Activated T-cell treated with anti-CD3 and anti-CD28 coated beads, Interleukin-2, amount 50 U/mL, for 72 hours (primary cell): Measurements from ENCODE around the gene PRKAB2. TPM values are rescaled to one million over a fixed set of nuclear protein-coding genes. Genes with fewer than 3 reads are reported as not detected.
A peak's percentile ranks its signal among the peaks of the same experiment; 100 is the strongest.
"Not testable (repeated sequence)": the region's sequence is repeated elsewhere in the genome, so short reads cannot be mapped to it uniquely, and the experiment has no call there.

ENCODE experiments used
- ATAC-seq, 2 donors: fragments of 150-1000 bp; cut with Tn5 transposase; replicated peaks in 1 of 2; 2 replicates each; pipeline ENCODE4 v1.10.0; 2021; ENCODE audit warnings: moderate library complexity in 2 of 2, mild to moderate bottlenecking in 1 of 2
- DNase-seq, 2 donors: peaks; one replicate each; pipeline ENCODE4 v3.0.0; 2021 to 2022; ENCODE audit warnings: mixed read lengths in 1 of 2
- H3K27ac Mint-ChIP-seq: one replicate; pipeline ENCODE4 v1.8.0; 2022; ENCODE audit warnings: mild to moderate bottlenecking, moderate library complexity, mixed read lengths
- H3K27me3 Mint-ChIP-seq: one replicate; pipeline ENCODE4 v1.8.0; 2022; ENCODE audit warnings: low read depth, mixed read lengths
- H3K36me3 Mint-ChIP-seq, 2 donors: one replicate each; pipeline ENCODE4 v1.8.0; 2022; ENCODE audit warnings: mixed read lengths in 2 of 2, mild to moderate bottlenecking in 1 of 2; ENCODE audit not compliant: insufficient read depth in 2 of 2
- H3K4me1 Mint-ChIP-seq: one replicate; pipeline ENCODE4 v1.8.0; 2022; ENCODE audit warnings: low read depth, mixed read lengths
- H3K4me3 Mint-ChIP-seq, 2 donors: one replicate each; pipeline ENCODE4 v1.8.0; 2022; ENCODE audit warnings: mild to moderate bottlenecking in 2 of 2, mixed read lengths in 2 of 2, moderate library complexity in 2 of 2
- H3K9me3 Mint-ChIP-seq, 2 donors: one replicate each; pipeline ENCODE4 v1.8.0; 2022; ENCODE audit warnings: mixed read lengths in 2 of 2
- total RNA-seq, 2 donors: library from RNA; stranded (reverse); gene quantifications; one replicate each; pipeline ENCODE4 v1.2.3, GENCODE V29; 2022

Gene PRKAB2
- total RNA-seq, 2 donors from 2014 or later, result 10.8 to 11.3 TPM

DNA sequence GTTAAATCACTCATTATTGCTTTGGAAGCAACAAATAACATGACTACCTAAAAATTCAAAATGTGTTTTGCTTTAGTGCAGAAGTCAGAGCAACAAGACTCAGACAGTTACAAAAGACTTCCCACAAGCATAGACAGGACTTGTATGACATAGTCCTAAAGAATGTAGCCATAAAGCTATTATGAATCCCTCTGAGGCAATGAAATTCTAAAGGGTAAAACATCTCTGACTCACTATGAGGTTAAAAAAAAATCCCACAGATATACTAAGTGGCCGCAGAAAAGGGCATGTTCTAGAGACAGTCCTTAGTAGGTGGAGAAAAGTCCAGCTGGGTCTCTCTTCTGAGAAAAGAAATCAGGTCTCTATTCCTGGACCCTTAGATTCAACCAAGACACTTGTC lies 4.9 kb downstream of the PRKAB2 start:
- ATAC-seq, result peak in 1 of 2 donors; percentile 17
- no peak for DNase-seq
- H3K27ac Mint-ChIP-seq, result peak overlapping the region; percentile 28
- no peaks in the 10 kb centered on the region for H3K9me3 Mint-ChIP-seq
- H3K27me3 Mint-ChIP-seq, result no peaks in the 10 kb centered on the region
- H3K36me3 Mint-ChIP-seq, result peaks cover 6 to 17% of the 10 kb centered on the region in 2 donors
- H3K4me3 Mint-ChIP-seq, result no peak overlapping the region
- H3K4me1 Mint-ChIP-seq, result peaks cover 30% of the 10 kb centered on the region

DNA sequence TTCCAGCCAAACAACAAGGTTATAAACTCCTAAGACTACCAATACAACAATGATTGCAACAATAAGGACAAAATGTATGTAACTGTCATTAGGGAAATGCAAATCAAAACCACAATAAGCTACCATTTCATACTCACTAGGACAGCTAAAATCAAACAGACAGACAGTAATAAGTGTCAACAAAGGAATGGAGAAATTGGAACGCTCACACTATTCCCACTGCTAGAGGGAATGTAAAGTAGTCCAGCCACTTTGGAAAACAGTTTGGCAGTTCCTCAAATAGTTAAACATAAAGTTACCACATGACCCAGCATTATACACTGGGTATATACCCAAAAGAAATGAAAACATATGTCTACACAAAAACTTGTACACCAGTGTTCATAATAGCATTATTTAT lies 9.3 kb downstream of the PRKAB2 start:
- Mint-ChIP-seq H3K27me3 (no peaks in the 10 kb centered on the region), H3K4me3 (no peak overlapping the region), H3K36me3 (peaks cover 6 to 20% of the 10 kb centered on the region in 2 donors), H3K9me3 (no peaks in the 10 kb centered on the region), H3K27ac (no peak overlapping the region), H3K4me1 (no peaks in the 10 kb centered on the region)
- DNase-seq (no peak), ATAC-seq (no peak)

DNA sequence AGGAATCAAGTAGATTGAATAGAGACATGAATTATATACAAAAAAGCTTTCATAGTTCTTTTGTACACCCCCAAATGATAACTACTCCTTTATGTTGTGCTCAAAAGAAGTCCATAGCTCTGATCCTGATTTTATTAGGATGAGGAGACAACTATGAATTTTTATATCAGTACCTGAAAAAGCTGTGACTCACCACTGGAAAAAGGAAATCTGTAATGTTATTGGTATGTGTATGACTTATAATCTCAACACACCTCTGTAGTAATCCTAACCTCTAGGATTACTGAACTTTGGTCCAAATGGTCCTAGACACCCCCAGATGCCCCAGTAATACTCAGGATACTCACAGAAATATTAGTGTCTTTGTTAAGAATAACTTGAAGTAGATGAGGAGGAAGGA lies 10.2 kb downstream of the PRKAB2 start:
- Mint-ChIP-seq H3K9me3 (no peaks in the 10 kb centered on the region), H3K4me3 (no peak overlapping the region), H3K36me3 (peaks cover 6 to 20% of the 10 kb centered on the region in 2 donors), H3K4me1 (no peaks in the 10 kb centered on the region), H3K27me3 (no peaks in the 10 kb centered on the region), H3K27ac (peak overlapping the region; percentile 9)
- DNase-seq (no peak), ATAC-seq (no peak)

DNA sequence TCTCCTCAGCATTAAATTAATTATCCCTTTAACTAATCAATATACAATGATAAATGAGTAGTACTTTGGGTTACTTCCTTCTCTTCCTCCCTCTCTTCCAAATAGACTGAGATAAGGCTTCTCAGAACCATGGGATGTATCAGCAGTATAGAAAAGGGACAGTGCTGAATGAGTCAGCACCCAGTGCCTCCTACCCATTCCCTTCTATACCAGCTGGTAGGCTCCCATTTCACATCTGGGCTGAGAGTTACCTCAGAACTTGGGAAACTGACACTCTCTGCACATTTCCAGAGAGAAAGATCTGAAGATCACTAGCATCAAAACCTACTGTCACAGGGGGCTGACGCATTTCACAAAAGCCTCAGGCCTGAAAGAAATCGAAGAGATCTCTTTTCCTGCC lies 15.2 kb downstream of the PRKAB2 start:
- H3K4me1 Mint-ChIP-seq, H3K9me3 Mint-ChIP-seq, H3K27me3 Mint-ChIP-seq, DNase-seq, H3K4me3 Mint-ChIP-seq, H3K27ac Mint-ChIP-seq, ATAC-seq: not testable (repeated sequence)
- H3K36me3 Mint-ChIP-seq, result peaks cover 5 to 11% of the 10 kb centered on the region in 2 donors

DNA sequence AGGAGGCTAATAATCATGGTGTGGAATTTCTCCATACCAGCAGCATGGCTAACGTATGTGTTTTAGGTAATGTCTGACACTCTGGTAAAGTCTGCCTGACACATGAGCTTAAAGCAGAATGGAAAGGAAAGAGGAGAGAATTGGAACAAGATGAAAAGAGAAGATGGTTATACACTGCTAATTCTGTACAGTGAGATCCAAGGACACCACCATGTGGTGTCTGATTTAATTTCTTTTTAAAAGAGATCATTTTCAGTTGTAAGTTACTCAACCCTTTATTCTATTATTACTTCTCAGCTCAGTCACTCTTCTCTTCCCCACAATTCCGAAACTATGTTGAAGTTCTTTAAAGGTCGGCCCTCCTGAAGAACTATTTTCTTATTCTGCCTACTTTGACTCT lies 15.6 kb downstream of the PRKAB2 start:
- no peak for DNase-seq
- Mint-ChIP-seq H3K4me3 (no peak overlapping the region), H3K27me3 (no peaks in the 10 kb centered on the region), H3K27ac (no peak overlapping the region), H3K4me1 (no peaks in the 10 kb centered on the region), H3K36me3 (peaks cover 5 to 11% of the 10 kb centered on the region in 2 donors), H3K9me3 (no peaks in the 10 kb centered on the region)
- no peak for ATAC-seq

DNA sequence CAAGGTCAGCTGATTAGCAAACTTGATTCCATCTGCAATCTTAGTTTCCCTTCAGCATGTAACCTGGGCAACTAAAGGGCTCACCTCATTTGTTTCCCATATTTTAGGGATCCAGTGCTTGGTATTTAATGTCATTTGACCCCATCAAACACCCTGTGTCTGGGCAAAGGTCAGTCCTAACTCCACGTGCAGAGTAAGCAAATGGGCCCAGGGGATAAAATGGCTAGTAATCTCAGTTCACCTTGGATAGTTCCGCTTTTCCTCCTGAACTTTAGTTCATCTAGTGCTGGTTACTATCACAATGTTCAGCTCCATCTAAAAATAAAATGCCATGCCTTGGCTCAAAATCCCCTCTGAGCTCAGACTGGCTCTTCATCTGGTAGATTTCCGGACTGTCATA lies 19.5 kb downstream of the PRKAB2 start:
- Mint-ChIP-seq H3K36me3 (no peaks in the 10 kb centered on the region), H3K27ac (no peak overlapping the region), H3K27me3 (no peaks in the 10 kb centered on the region), H3K4me3 (no peak overlapping the region), H3K9me3 (no peaks in the 10 kb centered on the region), H3K4me1 (no peaks in the 10 kb centered on the region)
- DNase-seq, result no peak
- ATAC-seq, result no peak

DNA sequence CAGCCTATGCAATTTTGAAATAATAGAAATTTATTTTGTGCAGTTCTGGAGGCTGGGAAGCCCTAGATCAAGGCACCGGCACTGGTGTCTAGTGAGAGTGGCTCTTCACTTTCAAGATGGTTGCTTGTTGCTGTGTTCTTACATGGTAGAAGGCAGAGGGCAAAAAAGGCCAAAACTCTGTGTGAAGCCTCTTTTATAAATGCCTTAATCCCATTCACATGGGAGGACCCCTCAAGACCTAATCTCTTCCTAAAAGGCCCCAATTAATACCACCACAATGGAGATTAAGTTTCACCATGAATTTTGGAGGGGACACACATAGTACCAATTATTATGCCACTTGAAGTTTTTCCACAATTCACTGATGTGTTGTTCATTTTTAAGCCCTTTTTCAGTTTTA lies 21.0 kb downstream of the PRKAB2 start:
- DNase-seq (no peak), ATAC-seq (no peak)
- no peaks in the 10 kb centered on the region for H3K36me3 Mint-ChIP-seq
- no peak overlapping the region for H3K4me3 Mint-ChIP-seq
- H3K27me3 Mint-ChIP-seq, result no peaks in the 10 kb centered on the region
- H3K4me1 Mint-ChIP-seq, result no peaks in the 10 kb centered on the region
- H3K9me3 Mint-ChIP-seq, result no peaks in the 10 kb centered on the region
- H3K27ac Mint-ChIP-seq, result no peak overlapping the region

DNA sequence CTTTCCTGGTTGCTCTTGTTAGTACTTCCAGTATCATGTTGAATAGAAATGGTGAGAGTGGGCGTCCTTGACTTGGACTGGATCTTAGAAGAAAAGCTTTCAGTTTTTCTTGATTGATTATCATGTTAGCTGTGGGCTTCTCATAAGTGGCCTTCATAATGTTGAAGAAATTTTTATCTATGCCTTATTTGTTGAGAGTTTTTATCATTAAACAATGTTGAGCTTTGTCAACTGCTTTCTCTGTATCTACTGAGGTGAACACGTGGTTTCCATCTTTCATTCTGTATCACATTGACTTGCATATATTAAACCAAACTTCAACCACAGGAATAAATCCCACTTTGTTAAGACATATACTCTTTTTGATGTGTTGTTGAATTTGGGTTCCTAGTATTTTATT lies 29.4 kb downstream of the PRKAB2 start:
- ATAC-seq, result no peak
- Mint-ChIP-seq H3K27ac (no peak overlapping the region), H3K4me3 (no peak overlapping the region), H3K27me3 (peaks cover 36% of the 10 kb centered on the region), H3K4me1 (no peaks in the 10 kb centered on the region), H3K9me3 (no peaks in the 10 kb centered on the region), H3K36me3 (no peaks in the 10 kb centered on the region)
- DNase-seq, result no peak

DNA sequence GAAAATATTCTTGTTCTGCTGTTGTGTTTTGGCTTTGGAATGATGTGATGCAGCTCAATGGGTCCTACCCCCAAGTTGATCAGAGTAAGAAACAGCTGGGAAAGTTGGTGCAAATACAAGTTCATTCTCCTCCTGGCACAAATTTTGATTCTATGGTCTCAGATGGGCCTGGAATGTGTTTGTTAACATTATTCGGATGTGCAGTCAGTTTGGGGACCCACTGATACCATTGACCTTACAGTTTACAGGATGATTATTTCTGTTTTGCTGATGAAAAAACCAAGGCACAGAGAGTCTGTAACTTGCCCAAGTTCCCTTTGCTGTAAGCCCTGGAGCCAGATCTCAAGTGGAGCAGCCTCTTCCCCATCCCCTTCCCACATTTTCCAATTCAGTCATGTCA lies 41.5 kb downstream of the PRKAB2 start:
- ATAC-seq, H3K4me3 Mint-ChIP-seq, DNase-seq, H3K27ac Mint-ChIP-seq, H3K36me3 Mint-ChIP-seq, H3K9me3 Mint-ChIP-seq, H3K4me1 Mint-ChIP-seq: not testable (repeated sequence)
- H3K27me3 Mint-ChIP-seq, result peaks cover 29% of the 10 kb centered on the region

DNA sequence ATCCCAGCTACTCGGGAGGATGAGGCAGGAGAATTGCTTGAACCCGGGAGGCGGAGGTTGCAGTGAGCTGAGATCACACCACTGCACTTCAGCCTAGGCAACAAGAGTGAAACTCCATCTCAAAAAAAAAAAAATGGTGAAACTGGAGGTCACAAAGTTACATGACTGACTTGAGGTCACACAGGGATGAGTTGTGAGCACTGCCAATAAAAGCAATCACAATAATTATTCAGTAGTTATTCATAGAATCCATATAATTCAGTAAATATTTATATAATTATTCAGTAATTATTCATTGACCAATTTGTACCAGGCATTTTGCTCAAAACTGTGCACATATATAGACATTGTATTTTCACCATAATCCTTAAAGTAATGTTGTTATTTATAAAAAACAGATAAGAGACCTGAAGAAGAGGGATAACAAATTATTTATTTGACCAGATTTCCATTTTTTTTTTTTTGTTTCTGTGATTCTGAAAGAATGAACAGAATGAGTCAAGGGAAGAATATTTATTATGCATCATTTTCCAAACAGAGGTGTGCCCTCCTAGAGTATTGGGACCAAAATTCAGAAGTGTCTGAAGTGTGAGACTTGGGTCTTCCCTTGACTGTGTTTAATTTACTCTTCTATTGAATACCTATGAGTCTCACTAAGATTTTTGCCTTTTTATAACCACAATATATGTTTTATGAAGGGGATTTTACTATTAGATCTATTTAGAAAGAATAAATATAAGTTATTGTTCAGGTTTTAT lies 43.0 kb downstream of the PRKAB2 start:
- peaks cover 29% of the 10 kb centered on the region for H3K27me3 Mint-ChIP-seq
- DNase-seq (no peak), ATAC-seq (no peak)
- no peak overlapping the region for H3K27ac Mint-ChIP-seq
- H3K4me1 Mint-ChIP-seq, result no peaks in the 10 kb centered on the region
- peaks cover 1 to 2% of the 10 kb centered on the region in 2 donors for H3K36me3 Mint-ChIP-seq
- no peak overlapping the region for H3K4me3 Mint-ChIP-seq
- H3K9me3 Mint-ChIP-seq, result no peaks in the 10 kb centered on the region

DNA sequence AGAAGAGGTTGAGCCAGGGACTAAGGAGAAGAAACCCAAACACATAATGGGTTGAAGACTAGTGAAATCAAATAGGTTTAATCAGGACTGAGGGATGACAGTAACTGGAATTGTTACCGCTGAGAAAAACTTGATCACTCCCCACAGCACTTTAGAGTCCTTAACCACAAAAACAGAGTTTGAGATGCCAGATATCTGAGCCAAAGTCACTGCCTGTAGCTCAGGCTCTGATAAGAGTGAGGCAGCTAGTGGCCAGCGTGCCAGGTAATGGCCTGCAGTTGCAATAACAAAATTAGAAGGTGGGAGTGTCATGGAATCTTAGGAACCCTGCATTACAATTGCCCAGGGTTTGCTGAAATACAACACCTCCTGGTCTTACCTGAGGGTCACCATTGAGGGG lies 48.0 kb downstream of the PRKAB2 start:
- Mint-ChIP-seq H3K9me3 (no peaks in the 10 kb centered on the region), H3K4me3 (no peak overlapping the region), H3K27me3 (peaks cover 24% of the 10 kb centered on the region), H3K4me1 (no peaks in the 10 kb centered on the region), H3K27ac (no peak overlapping the region), H3K36me3 (peaks cover 1 to 2% of the 10 kb centered on the region in 2 donors)
- ATAC-seq (no peak), DNase-seq (no peak)

DNA sequence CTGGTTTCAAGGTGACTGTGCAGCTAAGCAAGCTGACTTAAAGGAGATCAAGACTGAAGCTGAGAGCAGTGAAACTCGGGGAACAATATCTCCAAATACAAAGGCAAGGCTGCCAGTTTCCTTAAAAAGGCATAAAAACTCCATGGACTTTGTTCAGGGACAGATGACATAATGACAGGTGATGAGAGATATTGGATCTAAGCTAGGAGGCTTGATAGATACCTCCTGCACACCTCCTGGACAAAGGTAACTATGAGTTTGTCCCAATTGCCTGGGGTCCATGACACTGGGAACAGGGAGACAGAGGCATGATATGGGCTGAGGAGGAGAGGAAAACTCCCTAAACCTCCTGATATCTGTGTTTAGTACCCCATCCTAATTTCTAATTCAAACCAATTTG lies 55.2 kb downstream of the PRKAB2 start:
- Mint-ChIP-seq H3K4me3 (no peak overlapping the region), H3K27me3 (peaks cover 19% of the 10 kb centered on the region), H3K4me1 (no peaks in the 10 kb centered on the region), H3K9me3 (no peaks in the 10 kb centered on the region), H3K27ac (no peak overlapping the region), H3K36me3 (no peaks in the 10 kb centered on the region)
- DNase-seq (no peak), ATAC-seq (no peak)

DNA sequence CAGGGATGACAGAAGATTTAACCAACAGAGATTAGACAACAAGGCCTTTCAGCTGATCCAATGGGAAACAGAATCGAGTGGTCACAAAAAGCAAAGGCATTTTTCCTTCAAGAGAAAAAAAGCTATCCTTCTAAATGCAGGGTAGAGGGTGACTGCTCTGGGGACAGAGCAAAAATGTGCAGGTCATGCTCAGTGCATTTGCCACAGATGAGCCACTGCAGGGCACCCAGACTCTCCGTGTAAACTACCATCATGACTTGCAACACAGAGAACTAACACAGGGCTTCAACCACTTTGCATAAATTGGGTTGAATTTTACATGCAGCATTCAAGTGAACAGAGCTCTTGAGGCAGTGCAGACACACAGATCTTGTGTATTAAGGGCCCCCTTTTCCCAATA lies 56.8 kb downstream of the PRKAB2 start:
- H3K9me3 Mint-ChIP-seq, result peaks cover 0 to 1% of the 10 kb centered on the region in 2 donors

DNA sequence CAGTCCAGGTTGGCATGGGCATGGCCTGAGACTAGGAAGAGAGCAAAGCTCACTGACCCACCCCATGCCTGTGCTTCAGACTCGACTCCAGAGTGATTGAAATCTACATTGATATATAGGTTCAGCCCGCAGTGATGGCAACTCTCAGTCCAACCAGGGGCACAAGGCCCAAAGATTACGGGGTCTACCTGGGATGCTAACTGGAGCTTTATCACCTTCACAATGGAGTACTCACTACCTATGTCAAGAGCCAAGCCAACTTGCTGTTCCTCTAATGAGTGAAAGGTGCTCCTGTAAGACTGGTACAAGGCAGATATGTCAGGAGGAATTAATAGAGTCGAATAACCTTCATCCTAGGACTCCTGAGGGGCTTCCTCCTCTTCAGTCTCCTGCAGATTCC lies 57.2 kb downstream of the PRKAB2 start:
- H3K27me3 Mint-ChIP-seq, result peaks cover 16% of the 10 kb centered on the region
- H3K36me3 Mint-ChIP-seq, ATAC-seq, DNase-seq, H3K9me3 Mint-ChIP-seq, H3K27ac Mint-ChIP-seq, H3K4me1 Mint-ChIP-seq, H3K4me3 Mint-ChIP-seq: not testable (repeated sequence)

More for the DNA sequence above, 56.8 kb downstream of the PRKAB2 start:
- Mint-ChIP-seq H3K27me3 (peaks cover 16% of the 10 kb centered on the region), H3K27ac (no peak overlapping the region), H3K4me3 (no peak overlapping the region), H3K36me3 (no peaks in the 10 kb centered on the region), H3K4me1 (no peaks in the 10 kb centered on the region)
- DNase-seq (no peak), ATAC-seq (no peak)
